Osteocyte (in vitro differentiated cells): ENCODE results near the gene KATNIP. TPM values are rescaled to one million over a fixed set of nuclear protein-coding genes. Genes with fewer than 3 reads are reported as not detected.

ENCODE experiments used
- DNase-seq: peaks from one replicate; pipeline ENCODE4 v3.0.0; 2021; ENCODE audit warnings: mixed read lengths; ENCODE audit not compliant: unreplicated experiment; ENCODE audit errors: extremely low spot score
- H3K27ac Mint-ChIP-seq: one replicate; pipeline ENCODE4 v1.8.0; 2021; ENCODE audit warnings: mild to moderate bottlenecking, mixed read lengths; ENCODE audit not compliant: unreplicated experiment
- H3K27me3 Mint-ChIP-seq: one replicate; pipeline ENCODE4 v1.8.0; 2021; ENCODE audit warnings: mixed read lengths; ENCODE audit not compliant: unreplicated experiment
- H3K36me3 Mint-ChIP-seq: one replicate; pipeline ENCODE4 v1.8.0; 2021; ENCODE audit warnings: mixed read lengths; ENCODE audit not compliant: unreplicated experiment
- H3K4me1 Mint-ChIP-seq: one replicate; pipeline ENCODE4 v1.8.0; 2021; ENCODE audit warnings: mixed read lengths; ENCODE audit not compliant: unreplicated experiment
- H3K4me3 Mint-ChIP-seq: one replicate; pipeline ENCODE4 v1.8.0; 2021; ENCODE audit warnings: mild to moderate bottlenecking, moderate library complexity, mixed read lengths; ENCODE audit not compliant: unreplicated experiment
- H3K9me3 Mint-ChIP-seq: one replicate; pipeline ENCODE4 v1.8.0; 2021; ENCODE audit warnings: mixed read lengths; ENCODE audit not compliant: unreplicated experiment
- CTCF ChIP-seq: fragments of 200-600 bp; sonication (generic); IDR thresholded peaks from 2 replicates; pipeline ENCODE4 v1.5.0; 2021; ENCODE audit warnings: antibody characterized with exemption, mild to moderate bottlenecking, moderate library complexity
- total RNA-seq: library from RNA; stranded (reverse); gene quantifications from 2 replicates; pipeline ENCODE4 v1.2.1, GENCODE V29; 2021

KATNIP gene
- total RNA-seq, 1 donor from 2014 or later: 30.0 TPM

GRCh38 chr16:27572711-27573110 lies 22.8 kb downstream of the KATNIP start:
- Mint-ChIP-seq H3K36me3 (peaks cover 4% of the 10 kb centered on the region), H3K9me3 (no peaks in the 10 kb centered on the region), H3K27ac (no peak overlapping the region), H3K4me1 (peaks cover 18% of the 10 kb centered on the region), H3K4me3 (no peak overlapping the region), H3K27me3 (no peaks in the 10 kb centered on the region)
- TF ChIP-seq CTCF: no peak
- DNase-seq: no peak

GRCh38 chr16:27576729-27577128 lies 26.8 kb downstream of the KATNIP start:
- no peak overlapping the region for H3K27ac Mint-ChIP-seq

GRCh38 chr16:27579087-27579980 lies 29.4 kb downstream of the KATNIP start:
- peaks cover 12% of the 10 kb centered on the region for H3K4me1 Mint-ChIP-seq
- no peak for DNase-seq
- H3K27me3 Mint-ChIP-seq: no peaks in the 10 kb centered on the region
- H3K9me3 Mint-ChIP-seq: no peaks in the 10 kb centered on the region
- no peak overlapping the region for H3K4me3 Mint-ChIP-seq
- no peak overlapping the region for H3K27ac Mint-ChIP-seq
- no peak for TF ChIP-seq CTCF
- peaks cover 7% of the 10 kb centered on the region for H3K36me3 Mint-ChIP-seq

More at GRCh38 chr16:27576729-27577128, 26.8 kb downstream of the KATNIP start:
- Mint-ChIP-seq H3K27me3 (no peaks in the 10 kb centered on the region), H3K36me3 (peaks cover 7% of the 10 kb centered on the region), H3K9me3 (no peaks in the 10 kb centered on the region), H3K4me3 (no peak overlapping the region), H3K4me1 (peaks cover 23% of the 10 kb centered on the region)
- DNase-seq: no peak
- TF ChIP-seq CTCF: no peak

GRCh38 chr16:27582883-27583282 lies 32.9 kb downstream of the KATNIP start:
- Mint-ChIP-seq H3K4me1 (peaks cover 12% of the 10 kb centered on the region), H3K27ac (no peak overlapping the region), H3K9me3 (no peaks in the 10 kb centered on the region), H3K27me3 (no peaks in the 10 kb centered on the region), H3K36me3 (peaks cover 11% of the 10 kb centered on the region), H3K4me3 (no peak overlapping the region)
- TF ChIP-seq CTCF: no peak
- DNase-seq: no peak

- Mint-ChIP-seq H3K36me3 (peaks cover 11% of the 10 kb centered on the region), H3K27ac (no peak overlapping the region), H3K9me3 (no peaks in the 10 kb centered on the region), H3K27me3 (no peaks in the 10 kb centered on the region), H3K4me1 (peaks cover 7% of the 10 kb centered on the region), H3K4me3 (no peak overlapping the region)
- TF ChIP-seq CTCF: no peak
- DNase-seq: no peak
These were observed 33.7 kb downstream of the KATNIP start for GRCh38 chr16:27583634-27584033.
